PFSK-1 (cell line): Measurements from ENCODE around the gene RBPJL.

Source experiments
- FOXP2 ChIP-seq: optimal IDR thresholded peaks from 2 replicates; pipeline ENCODE3; 2011; ENCODE audit warnings: borderline replicate concordance, control low read depth, inconsistent platforms; ENCODE audit not compliant: insufficient read depth; ENCODE audit errors: extremely low read length, extremely low read depth
- POLR2AphosphoS5 ChIP-seq: IDR thresholded peaks from 2 replicates; pipeline ENCODE4 v1.6.1; 2012; ENCODE audit warnings: low read depth, mild to moderate bottlenecking, control low read depth, low read length, moderate library complexity
- REST ChIP-seq, 2 experiments: IDR thresholded peaks; 2 replicates each; pipeline versions ENCODE4 v1.6.1 to v1.8.0; 2011 to 2012; ENCODE audit warnings: low read depth in 2 of 2, low read length in 2 of 2, control low read depth in 1 of 2, inconsistent platforms in 1 of 2, mild to moderate bottlenecking in 1 of 2, moderate library complexity in 1 of 2; ENCODE audit not compliant: insufficient read depth in 1 of 2
- SIN3A ChIP-seq: IDR thresholded peaks from 2 replicates; pipeline ENCODE4 v1.6.1; 2012; ENCODE audit warnings: mild to moderate bottlenecking, low read length, moderate library complexity, borderline replicate concordance; ENCODE audit not compliant: insufficient read depth
- TAF1 ChIP-seq: IDR thresholded peaks from 2 replicates; pipeline ENCODE4 v1.6.1; 2012; ENCODE audit warnings: low read length, control low read depth, borderline replicate concordance; ENCODE audit not compliant: insufficient read depth

RBPJL gene

DNA sequence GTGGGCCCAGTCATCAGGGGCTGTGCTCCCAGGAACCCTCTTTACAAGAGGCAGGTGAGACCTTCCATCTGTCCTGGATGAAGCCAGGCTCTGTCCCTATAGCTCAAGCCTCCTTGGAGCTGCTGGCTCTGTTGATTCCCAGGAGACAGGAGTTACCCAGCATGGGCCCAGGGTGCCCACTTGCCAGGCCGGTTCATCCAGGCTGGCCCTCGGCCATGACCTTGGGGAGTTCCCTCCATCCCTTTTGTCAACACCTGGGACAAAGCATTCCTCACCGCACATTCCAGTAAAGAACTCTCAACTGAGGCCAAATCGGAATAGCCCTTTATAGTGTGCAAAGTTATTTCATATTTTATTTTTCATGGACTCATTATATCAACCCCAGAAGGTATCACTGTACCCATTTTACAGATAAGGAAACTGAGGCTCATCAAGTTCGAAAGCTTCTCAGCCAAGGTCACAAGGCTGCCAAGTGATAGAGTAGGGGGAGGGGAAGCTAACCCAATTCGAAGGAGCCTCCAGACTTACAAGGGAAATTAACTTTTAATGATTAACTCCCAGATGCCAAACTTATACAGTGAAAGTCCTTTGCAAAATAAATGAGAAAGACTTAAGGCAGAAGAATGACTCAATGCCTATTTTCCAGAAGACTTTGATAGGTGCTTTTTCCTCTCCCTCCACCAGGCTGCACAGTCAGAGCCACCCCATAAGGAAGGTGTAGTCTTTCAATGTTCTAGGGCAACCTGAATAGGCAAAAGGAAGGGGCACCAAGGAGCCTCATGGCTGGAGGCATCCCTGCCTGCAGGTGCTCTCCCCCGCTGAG is 23.1 kb downstream of the RBPJL start:
- TF ChIP-seq TAF1 (no peak), POLR2AphosphoS5 (no peak), FOXP2 (no peak), REST (IDR thresholded peaks at IDR 0.05; ENCODE audit: insufficient read depth in 1 of 2, low read depth in 2 of 2, low read length in 2 of 2) (no peak)

GRCh38 chr20:45330476-45330875 is 23.8 kb downstream of the RBPJL start:
- TF ChIP-seq POLR2AphosphoS5 (no peak), TAF1 (no peak), REST (IDR thresholded peaks at IDR 0.05; ENCODE audit: insufficient read depth in 1 of 2, low read depth in 2 of 2, low read length in 2 of 2) (no peak), FOXP2 (no peak), SIN3A (no peak)

- TF ChIP-seq SIN3A: no peak
Observed at GRCh38 chr20:45336530-45337366, 30.1 kb downstream of the RBPJL start.

- TF ChIP-seq POLR2AphosphoS5: no peak
- no peak for TF ChIP-seq REST (IDR thresholded peaks at IDR 0.05; ENCODE audit: insufficient read depth in 1 of 2, low read depth in 2 of 2, low read length in 2 of 2)
- TF ChIP-seq SIN3A: no peak
- no peak for TF ChIP-seq TAF1
- no peak for TF ChIP-seq FOXP2
Observed at GRCh38 chr20:45337367-45338120, 30.9 kb downstream of the RBPJL start.

GRCh38 chr20:45338121-45339030 is 31.7 kb downstream of the RBPJL start:
- no peak for TF ChIP-seq FOXP2
- no peak for TF ChIP-seq TAF1
- no peak for TF ChIP-seq REST (IDR thresholded peaks at IDR 0.05; ENCODE audit: insufficient read depth in 1 of 2, low read depth in 2 of 2, low read length in 2 of 2)
- no peak for TF ChIP-seq POLR2AphosphoS5
- TF ChIP-seq SIN3A: no peak
